Astrocyte (in vitro differentiated cells and primary cell): ENCODE measurements around the gene CCNT2. TPM values are rescaled to one million over a fixed set of nuclear protein-coding genes. Genes with fewer than 3 reads are reported as not detected.
"Not testable (repeated sequence)": the region's sequence is repeated elsewhere in the genome, so short reads cannot be mapped to it uniquely, and the experiment has no call there.

Experiments
- DNase-seq: peaks from one replicate; pipeline ENCODE4 v3.0.0-alpha.2; 2010; ENCODE audit warnings: low read depth
- FAIRE-seq: peaks from 2 replicates; lab custom pipeline; 2011; peaks lifted over from hg19 to GRCh38; lab: Jason Lieb, UNC
- H2AFZ ChIP-seq: 2 replicates; pipeline ENCODE4 v1.6.0; 2012; ENCODE audit warnings: low read depth, low read length, inconsistent platforms
- H3K27ac ChIP-seq: 2 replicates; pipeline ENCODE4 v1.5.1; 2011; ENCODE audit warnings: low read depth, low read length, inconsistent platforms
- H3K27me3 ChIP-seq: 2 replicates; pipeline ENCODE4 v1.6.0; 2011; ENCODE audit warnings: low read length, inconsistent platforms; ENCODE audit not compliant: insufficient read depth
- H3K36me3 ChIP-seq: 2 replicates; pipeline ENCODE4 v1.5.1; 2011; ENCODE audit warnings: low read length, inconsistent platforms; ENCODE audit not compliant: insufficient read depth
- H3K4me1 ChIP-seq: 2 replicates; pipeline ENCODE4 v1.5.1; 2011; ENCODE audit warnings: low read length, inconsistent platforms; ENCODE audit not compliant: insufficient read depth
- H3K4me2 ChIP-seq: 2 replicates; pipeline ENCODE4 v1.6.0; 2012; ENCODE audit warnings: low read length, inconsistent platforms
- H3K4me3 ChIP-seq: 2 replicates; pipeline ENCODE4 v1.5.1; 2011; ENCODE audit warnings: low read depth, mild to moderate bottlenecking, low read length, inconsistent platforms; ENCODE audit not compliant: insufficient read depth
- H3K79me2 ChIP-seq: 2 replicates; pipeline ENCODE4 v1.6.0; 2012; ENCODE audit warnings: mild to moderate bottlenecking, low read length, inconsistent platforms; ENCODE audit not compliant: insufficient read depth
- H3K9ac ChIP-seq: 2 replicates; pipeline ENCODE4 v1.6.0; 2012; ENCODE audit warnings: mild to moderate bottlenecking, low read length, inconsistent platforms
- H3K9me3 ChIP-seq: 2 replicates; pipeline ENCODE4 v1.5.1; 2012; ENCODE audit warnings: low read depth, mild to moderate bottlenecking, low read length, inconsistent platforms; ENCODE audit not compliant: insufficient read depth
- H4K20me1 ChIP-seq: 2 replicates; pipeline ENCODE4 v1.6.0; 2012; ENCODE audit warnings: low read length, inconsistent platforms; ENCODE audit not compliant: insufficient read depth
- H3K27ac Mint-ChIP-seq: one replicate; pipeline ENCODE4 v1.8.0; 2021; ENCODE audit warnings: mild to moderate bottlenecking, mixed read lengths; ENCODE audit not compliant: unreplicated experiment
- H3K27me3 Mint-ChIP-seq: one replicate; pipeline ENCODE4 v1.8.0; 2021; ENCODE audit warnings: low read depth, mixed read lengths; ENCODE audit not compliant: unreplicated experiment
- H3K36me3 Mint-ChIP-seq: one replicate; pipeline ENCODE4 v1.8.0; 2021; ENCODE audit warnings: low read depth, mixed read lengths; ENCODE audit not compliant: unreplicated experiment
- H3K4me1 Mint-ChIP-seq: one replicate; pipeline ENCODE4 v1.8.0; 2021; ENCODE audit warnings: low read depth, mixed read lengths; ENCODE audit not compliant: unreplicated experiment
- H3K4me3 Mint-ChIP-seq: one replicate; pipeline ENCODE4 v1.8.0; 2021; ENCODE audit warnings: mild to moderate bottlenecking, moderate library complexity, mixed read lengths; ENCODE audit not compliant: unreplicated experiment
- H3K9me3 Mint-ChIP-seq: one replicate; pipeline ENCODE4 v1.8.0; 2021; ENCODE audit warnings: mild to moderate bottlenecking, mixed read lengths; ENCODE audit not compliant: unreplicated experiment
- EZH2 ChIP-seq: IDR thresholded peaks from 2 replicates; pipeline ENCODE4 v1.6.1; 2012; ENCODE audit warnings: mild to moderate bottlenecking, low read length, inconsistent platforms; ENCODE audit not compliant: insufficient read depth
- total RNA-seq: library from RNA; stranded (reverse); gene quantifications from 2 replicates; pipeline ENCODE4 v1.2.1, GENCODE V29; 2021
- TF ChIP-seq, protein P1 (sequence below): IDR thresholded peaks from 2 replicates; pipeline ENCODE4 v1.5.1; 2011; ENCODE audit warnings: low read depth, mild to moderate bottlenecking, inconsistent platforms, low read length, moderate library complexity; ENCODE audit not compliant: insufficient read depth

Gene CCNT2
- total RNA-seq, 1 donor from 2014 or later: 33.2 TPM

DNA sequence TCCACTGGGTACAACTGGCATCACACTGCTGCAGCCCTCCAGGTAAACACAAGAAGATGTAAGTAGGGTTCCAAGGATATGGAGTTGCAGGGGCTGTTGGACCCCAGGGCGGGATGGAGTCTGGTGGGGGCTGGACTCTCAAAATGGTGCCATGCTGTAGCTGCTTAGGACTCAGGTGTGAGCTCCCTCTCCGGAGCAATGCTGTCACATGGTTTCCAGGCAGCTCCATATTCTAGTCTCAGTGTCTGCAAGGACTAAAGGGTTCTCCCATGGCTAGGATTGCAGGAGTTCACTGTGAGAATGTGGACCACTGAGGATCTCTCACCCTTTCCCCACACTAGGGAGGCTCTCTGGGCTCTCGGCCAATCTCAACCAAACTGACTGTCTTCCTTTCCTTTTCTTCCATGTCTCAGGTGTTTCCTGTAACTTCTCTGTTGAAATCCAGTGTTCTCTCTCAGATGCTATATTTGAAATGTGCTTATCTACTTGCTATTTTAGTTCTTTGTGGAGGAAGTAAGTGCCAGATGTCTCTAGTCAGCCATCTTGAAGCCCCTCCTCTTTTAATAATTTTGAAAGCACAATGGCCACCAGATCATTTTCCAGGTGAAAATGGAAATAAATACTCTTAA, 57.6 kb downstream of the CCNT2 start:
- Histone ChIP-seq H3K36me3 (no peaks in the 10 kb centered on the region), H4K20me1 (no peaks in the 10 kb centered on the region), H3K4me2 (no peak overlapping the region), H3K9me3 (no peaks in the 10 kb centered on the region), H3K4me3 (no peak overlapping the region), H3K27ac (no peak overlapping the region), H3K4me1 (no peaks in the 10 kb centered on the region), H3K27me3 (no peaks in the 10 kb centered on the region), H3K79me2 (no peaks in the 10 kb centered on the region), H3K9ac (no peak overlapping the region), H2AFZ (no peak overlapping the region)
- Mint-ChIP-seq H3K4me1 (no peaks in the 10 kb centered on the region), H3K27me3 (peaks cover 8% of the 10 kb centered on the region), H3K9me3 (peaks cover 24% of the 10 kb centered on the region), H3K27ac (no peak overlapping the region), H3K36me3 (no peaks in the 10 kb centered on the region), H3K4me3 (no peak overlapping the region)
- DNase-seq (no peak), FAIRE-seq (no peak)
- TF ChIP-seq, protein P1, sequence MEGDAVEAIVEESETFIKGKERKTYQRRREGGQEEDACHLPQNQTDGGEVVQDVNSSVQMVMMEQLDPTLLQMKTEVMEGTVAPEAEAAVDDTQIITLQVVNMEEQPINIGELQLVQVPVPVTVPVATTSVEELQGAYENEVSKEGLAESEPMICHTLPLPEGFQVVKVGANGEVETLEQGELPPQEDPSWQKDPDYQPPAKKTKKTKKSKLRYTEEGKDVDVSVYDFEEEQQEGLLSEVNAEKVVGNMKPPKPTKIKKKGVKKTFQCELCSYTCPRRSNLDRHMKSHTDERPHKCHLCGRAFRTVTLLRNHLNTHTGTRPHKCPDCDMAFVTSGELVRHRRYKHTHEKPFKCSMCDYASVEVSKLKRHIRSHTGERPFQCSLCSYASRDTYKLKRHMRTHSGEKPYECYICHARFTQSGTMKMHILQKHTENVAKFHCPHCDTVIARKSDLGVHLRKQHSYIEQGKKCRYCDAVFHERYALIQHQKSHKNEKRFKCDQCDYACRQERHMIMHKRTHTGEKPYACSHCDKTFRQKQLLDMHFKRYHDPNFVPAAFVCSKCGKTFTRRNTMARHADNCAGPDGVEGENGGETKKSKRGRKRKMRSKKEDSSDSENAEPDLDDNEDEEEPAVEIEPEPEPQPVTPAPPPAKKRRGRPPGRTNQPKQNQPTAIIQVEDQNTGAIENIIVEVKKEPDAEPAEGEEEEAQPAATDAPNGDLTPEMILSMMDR: no peak
- no peak for TF ChIP-seq EZH2

DNA sequence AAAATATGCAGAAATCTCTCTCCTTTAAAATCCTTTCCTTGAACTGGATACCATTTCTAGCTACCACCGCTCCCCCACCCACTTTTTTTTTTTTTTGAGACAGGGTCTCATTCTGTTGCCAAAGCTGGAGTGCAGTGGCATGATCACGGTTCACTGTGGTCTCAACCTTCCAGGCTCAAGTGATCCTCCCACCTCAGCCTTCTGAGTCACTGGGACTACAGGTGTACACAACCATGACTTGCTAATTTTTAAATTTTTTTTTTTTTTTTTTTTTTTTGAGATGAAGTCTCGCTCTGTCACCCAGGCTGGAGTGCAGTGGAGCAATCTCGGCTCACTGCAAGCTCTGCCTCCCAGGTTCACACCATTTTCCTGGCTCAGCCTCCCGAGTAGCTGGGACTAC, 58.5 kb downstream of the CCNT2 start:
- not testable (repeated sequence) for H2AFZ ChIP-seq, H4K20me1 ChIP-seq, H3K27me3 Mint-ChIP-seq, H3K27me3 ChIP-seq, H3K4me1 ChIP-seq, H3K9me3 ChIP-seq, H3K27ac Mint-ChIP-seq, FAIRE-seq, H3K4me1 Mint-ChIP-seq, H3K79me2 ChIP-seq, H3K9ac ChIP-seq, H3K4me2 ChIP-seq, H3K27ac ChIP-seq, H3K4me3 ChIP-seq, H3K36me3 ChIP-seq, DNase-seq, H3K4me3 Mint-ChIP-seq, H3K36me3 Mint-ChIP-seq
- H3K9me3 Mint-ChIP-seq: peaks cover 21% of the 10 kb centered on the region

DNA sequence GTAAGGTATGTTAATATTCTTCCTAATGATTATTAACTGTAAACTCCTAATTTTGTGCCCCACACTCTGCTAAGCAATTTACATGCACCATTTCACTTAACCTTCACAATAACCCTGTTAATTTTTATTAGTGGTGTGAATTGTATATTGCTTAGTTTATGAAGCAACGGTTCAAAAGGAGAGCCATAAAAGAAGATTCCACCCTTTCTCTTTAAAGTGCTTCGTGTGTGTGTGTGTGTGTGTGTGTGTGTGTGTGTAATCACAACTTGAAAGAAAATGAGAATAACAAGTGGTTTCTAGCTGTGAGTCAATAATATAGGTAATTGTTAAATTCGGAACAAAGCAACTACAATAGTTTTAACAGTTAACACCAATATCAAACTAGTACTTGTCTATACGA, 60.6 kb downstream of the CCNT2 start:
- H3K27me3 Mint-ChIP-seq: peaks cover 8% of the 10 kb centered on the region
- Histone ChIP-seq H3K27me3 (no peaks in the 10 kb centered on the region), H3K4me3 (no peak overlapping the region), H3K9ac (no peak overlapping the region), H3K9me3 (no peaks in the 10 kb centered on the region), H3K4me2 (no peak overlapping the region), H3K27ac (no peak overlapping the region), H3K36me3 (no peaks in the 10 kb centered on the region), H3K4me1 (no peaks in the 10 kb centered on the region), H3K79me2 (no peaks in the 10 kb centered on the region), H4K20me1 (no peaks in the 10 kb centered on the region), H2AFZ (no peak overlapping the region)
- no peaks in the 10 kb centered on the region for H3K4me1 Mint-ChIP-seq
- peaks cover 10% of the 10 kb centered on the region for H3K9me3 Mint-ChIP-seq
- FAIRE-seq (no peak), DNase-seq (no peak)
- H3K36me3 Mint-ChIP-seq: no peaks in the 10 kb centered on the region
- TF ChIP-seq, protein P1: no peak
- TF ChIP-seq EZH2: no peak
- no peak overlapping the region for H3K4me3 Mint-ChIP-seq
- H3K27ac Mint-ChIP-seq: no peak overlapping the region
